HepG2 (cell line): ENCODE measurements around the gene CXCL17. TPM values are rescaled to one million over a fixed set of nuclear protein-coding genes. Genes with fewer than 3 reads are reported as not detected.

ENCODE experiments used
- HMGXB4 ChIP-seq, 2 experiments: sonication (generic) in 1 of 2; formaldehyde crosslinking in 1 of 2; IDR thresholded peaks; 2 replicates each; pipeline versions ENCODE4 v1.4.0 to v1.6.1; 2018 to 2020; ENCODE audit warnings: missing genetic modification reagents in 2 of 2, borderline replicate concordance in 1 of 2, low read depth in 1 of 2, mild to moderate bottlenecking in 1 of 2, missing biosample characterization in 1 of 2
- ZBTB14 ChIP-seq: sonication (generic); formaldehyde crosslinking; IDR thresholded peaks from 2 replicates; pipeline ENCODE4 v1.4.0; 2020; ENCODE audit warnings: missing genetic modification reagents
- ZNF20 ChIP-seq: sonication (generic); formaldehyde crosslinking; IDR thresholded peaks from 2 replicates; pipeline ENCODE4 v1.4.0; 2020; ENCODE audit warnings: mild to moderate bottlenecking, moderate library complexity, missing genetic modification reagents
- ZNF407 ChIP-seq: sonication (generic); formaldehyde crosslinking; IDR thresholded peaks from one replicate; pipeline ENCODE4 v1.5.1; 2020; ENCODE audit warnings: mild to moderate bottlenecking, missing genetic modification reagents; ENCODE audit errors: not compliant biosample characterization
- polyA plus RNA-seq, 8 experiments: library from polyadenylated mRNA; depleted of rRNA in 3 of 8; stranded (reverse) in 7 of 8; unstranded in 1 of 8; fragments of >200 nt; fragmentation: Illumina TruSeq in 4 of 8; extraction: Trizol in 4 of 8; gene quantifications; 2 replicates each; pipeline versions ENCODE4 v1.2.1 to v1.2.3, GENCODE V29; 2011 to 2016; ENCODE audit warnings: low read depth in 4 of 8, missing spikeins in 1 of 8, mixed read lengths in 1 of 8; ENCODE audit not compliant: insufficient read depth in 1 of 8
- total RNA-seq, 5 experiments: library from RNA; depleted of rRNA; stranded (reverse); fragments of >200 nt; fragmentation: Illumina TruSeq; extraction: Trizol; gene quantifications; 2 replicates each; pipeline ENCODE4 v1.2.3, GENCODE V29; 2016; ENCODE audit warnings: low read depth in 1 of 5

CXCL17 gene
- total and polyA plus RNA-seq, 2 of the 13 experiments (the other 11 are each of a cell fraction or from before 2014, with no cell fraction given): 0.12 TPM; not detected in 1

- TF ChIP-seq ZBTB14 (CRISPR knock-in tag) (no peak), ZNF20 (no peak), ZNF407 (no peak), HMGXB4 (CRISPR knock-in tag; IDR thresholded peaks at IDR 0.05; ENCODE audit: borderline replicate concordance in 1 of 2, low read depth in 1 of 2) (no peak)
Measured at GRCh38 chr19:42424345-42424707, 18.4 kb downstream of the CXCL17 start (continued).
